GM23248 (cell line): Measurements from ENCODE around the gene HADHB. TPM values are rescaled to one million over a fixed set of nuclear protein-coding genes. Genes with fewer than 3 reads are reported as not detected.

ENCODE experiments used
- DNase-seq: peaks from one replicate; pipeline ENCODE4 v3.0.0-alpha.2; 2015
- H2AFZ ChIP-seq: fragments of 200-600 bp; sonication (generic); 2 replicates; pipeline ENCODE4 v1.6.1; 2016; ENCODE audit warnings: antibody characterized with exemption
- H3F3A ChIP-seq: fragments of 200-600 bp; sonication (generic); 2 replicates; pipeline ENCODE4 v1.6.1; 2016; ENCODE audit warnings: mild to moderate bottlenecking, antibody characterized with exemption, mixed run types; ENCODE audit not compliant: insufficient read depth
- H3K27ac ChIP-seq: fragments of 200-600 bp; sonication (generic); 2 replicates; pipeline ENCODE4 v1.5.1; 2016; ENCODE audit warnings: mild to moderate bottlenecking
- H3K27me3 ChIP-seq: fragments of 200-600 bp; sonication (generic); replicated peaks from 2 replicates; pipeline ENCODE4 v1.6.1; 2016; ENCODE audit warnings: mild to moderate bottlenecking; ENCODE audit not compliant: insufficient read depth
- H3K36me3 ChIP-seq: fragments of 200-600 bp; sonication (generic); 2 replicates; pipeline ENCODE4 v1.6.1; 2016; ENCODE audit warnings: low read depth, mild to moderate bottlenecking
- H3K4me1 ChIP-seq: fragments of 200-600 bp; sonication (generic); 2 replicates; pipeline ENCODE4 v1.6.1; 2016; ENCODE audit warnings: mild to moderate bottlenecking; ENCODE audit not compliant: insufficient read depth
- H3K4me2 ChIP-seq: fragments of 200-600 bp; sonication (generic); one replicate; pipeline ENCODE4 v1.6.1; 2016; ENCODE audit warnings: mild to moderate bottlenecking; ENCODE audit not compliant: unreplicated experiment
- H3K4me3 ChIP-seq: fragments of 200-600 bp; sonication (generic); 2 replicates; pipeline ENCODE4 v1.5.1; 2016; ENCODE audit warnings: mild to moderate bottlenecking
- H3K79me2 ChIP-seq: fragments of 200-600 bp; sonication (generic); 2 replicates; pipeline ENCODE4 v1.6.1; 2016; ENCODE audit warnings: mild to moderate bottlenecking; ENCODE audit not compliant: insufficient read depth
- H3K9ac ChIP-seq: fragments of 200-600 bp; sonication (generic); 2 replicates; pipeline ENCODE4 v1.6.1; 2016; ENCODE audit warnings: mild to moderate bottlenecking
- H3K9me2 ChIP-seq: fragments of 200-600 bp; sonication (generic); 2 replicates; pipeline ENCODE4 v1.6.1; 2016; ENCODE audit warnings: mixed run types, mild to moderate bottlenecking, moderate library complexity; ENCODE audit not compliant: insufficient read depth
- H3K9me3 ChIP-seq: fragments of 200-600 bp; sonication (generic); one replicate; pipeline ENCODE4 v1.6.1; 2017; ENCODE audit warnings: low read depth
- H4K20me1 ChIP-seq: fragments of 200-600 bp; sonication (generic); 2 replicates; pipeline ENCODE4 v1.6.0; 2016; ENCODE audit not compliant: insufficient read depth
- EZH2 ChIP-seq: fragments of 200-600 bp; sonication (generic); IDR thresholded peaks from 2 replicates; pipeline ENCODE4 v1.6.1; 2018; ENCODE audit warnings: antibody characterized with exemption, mild to moderate bottlenecking; ENCODE audit not compliant: insufficient read depth, poor library complexity, severe bottlenecking
- EZH2phosphoT487 ChIP-seq: fragments of 200-600 bp; sonication (generic); IDR thresholded peaks from 2 replicates; pipeline ENCODE4 v1.6.1; 2018; ENCODE audit warnings: antibody characterized with exemption, moderate library complexity, mild to moderate bottlenecking, low read depth; ENCODE audit not compliant: insufficient read depth
- WGBS, 2 experiments: methylation state at CpG; one replicate each; pipeline ENCODE4 v1.1.6; 2015 to 2017; ENCODE audit warnings: low lambda C conversion rate in 2 of 2, low coverage in 1 of 2; ENCODE audit errors: missing lambda C conversion rate in 2 of 2; 5-methylcytosine and 5-hydroxymethylcytosine counted together
- in situ Hi-C: fragments of 300-500 bp; cut with MboI; formaldehyde crosslinking; loops from 2 replicates; pipeline ENCODE4 v1.15.0; 2020
- polyA plus RNA-seq: library from polyadenylated mRNA; unstranded; fragments of >200 nt; fragmentation: Nextera tagmentation; extraction: Ambion mirVana; gene quantifications from 2 replicates; pipeline ENCODE4 v1.2.1, GENCODE V29; 2016
- total RNA-seq: library from RNA; depleted of rRNA; stranded (reverse); fragments of >200 nt; shearing (Covaris generic); gene quantifications from 2 replicates; pipeline ENCODE4 v1.2.3, GENCODE V29; 2014

HADHB gene
- total and polyA plus RNA-seq, 2 experiments from 2014 or later, result 99.2 to 140 TPM

DNA sequence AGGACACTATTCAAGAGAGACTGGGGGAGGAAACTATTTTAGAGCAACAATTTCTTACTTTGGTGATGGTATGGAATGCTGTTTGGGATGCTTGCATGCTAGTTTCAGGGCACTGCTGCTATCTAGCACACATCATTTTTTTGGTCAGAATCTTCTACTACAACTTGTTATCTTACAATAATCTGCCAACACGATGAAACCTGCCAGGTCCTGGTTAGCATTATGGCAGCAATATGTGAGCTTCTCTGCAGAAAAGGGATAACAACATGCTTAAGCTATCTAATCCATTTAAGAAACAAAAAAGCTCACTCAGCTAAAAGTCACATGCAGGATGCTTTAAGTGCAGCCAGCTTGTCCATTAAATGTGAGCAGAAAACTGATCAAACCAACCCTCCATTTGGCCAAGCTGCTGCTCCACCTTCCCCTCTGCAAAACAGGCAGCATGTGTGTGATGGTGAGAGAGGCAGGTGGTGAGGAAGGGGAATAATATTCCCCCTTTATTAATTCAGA, 41.7 kb upstream of the HADHB start:
- H3K9ac ChIP-seq, result no peak overlapping the region
- TF ChIP-seq EZH2, result no peak
- TF ChIP-seq EZH2phosphoT487, result no peak
- no peak overlapping the region for H3K27ac ChIP-seq
- H4K20me1 ChIP-seq, result no peaks in the 10 kb centered on the region
- WGBS, 2 experiments, result 42 to 51% methylated on average over 1 of the region's 1 CpG
- no peaks in the 10 kb centered on the region for H3K27me3 ChIP-seq
- H3K79me2 ChIP-seq, result no peaks in the 10 kb centered on the region
- H3K4me1 ChIP-seq, result no peaks in the 10 kb centered on the region
- H3K9me3 ChIP-seq, result no peaks in the 10 kb centered on the region
- H3K9me2 ChIP-seq, result no peaks in the 10 kb centered on the region
- no peak for DNase-seq
- no peak overlapping the region for H2AFZ ChIP-seq
- in situ Hi-C loops, result no loop called here
- H3F3A ChIP-seq, result no peaks in the 10 kb centered on the region
- peaks cover 44% of the 10 kb centered on the region for H3K36me3 ChIP-seq
- H3K4me2 ChIP-seq, result no peak overlapping the region
- no peak overlapping the region for H3K4me3 ChIP-seq

DNA sequence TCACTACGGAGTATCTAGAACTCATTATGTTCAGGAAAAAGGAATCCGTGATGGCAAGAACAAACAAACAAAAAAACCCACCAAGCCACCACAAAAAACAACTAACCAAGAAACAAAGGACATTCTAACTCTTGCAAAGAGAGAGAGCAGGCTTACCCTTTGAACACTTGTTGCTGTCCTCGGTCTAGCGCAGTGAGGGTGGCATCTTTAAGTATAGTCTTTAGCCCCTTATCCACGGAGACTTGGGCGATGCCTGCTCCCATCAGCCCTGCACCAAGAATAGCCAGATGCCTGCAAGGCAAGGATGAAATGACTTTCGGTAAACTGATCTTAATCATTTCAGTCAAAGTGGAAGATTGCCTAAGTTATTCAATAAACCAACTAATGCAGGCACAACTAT, 40.8 kb upstream of the HADHB start:
- H3K4me3 ChIP-seq, result no peak overlapping the region
- H3K9me3 ChIP-seq, result no peaks in the 10 kb centered on the region
- no peak for DNase-seq
- H3K27ac ChIP-seq, result no peak overlapping the region
- no peak overlapping the region for H3K4me2 ChIP-seq
- H3K27me3 ChIP-seq, result no peaks in the 10 kb centered on the region
- in situ Hi-C loops, result no loop called here
- no peak overlapping the region for H2AFZ ChIP-seq
- no peaks in the 10 kb centered on the region for H4K20me1 ChIP-seq
- no peaks in the 10 kb centered on the region for H3K9me2 ChIP-seq
- no peaks in the 10 kb centered on the region for H3K79me2 ChIP-seq
- WGBS, 2 experiments, result 89 to 90% methylated on average over 7 of the region's 7 CpGs
- H3K36me3 ChIP-seq, result peaks cover 45% of the 10 kb centered on the region
- TF ChIP-seq EZH2 (no peak), EZH2phosphoT487 (no peak)
- H3F3A ChIP-seq, result no peaks in the 10 kb centered on the region
- no peak overlapping the region for H3K9ac ChIP-seq
- H3K4me1 ChIP-seq, result no peaks in the 10 kb centered on the region

DNA sequence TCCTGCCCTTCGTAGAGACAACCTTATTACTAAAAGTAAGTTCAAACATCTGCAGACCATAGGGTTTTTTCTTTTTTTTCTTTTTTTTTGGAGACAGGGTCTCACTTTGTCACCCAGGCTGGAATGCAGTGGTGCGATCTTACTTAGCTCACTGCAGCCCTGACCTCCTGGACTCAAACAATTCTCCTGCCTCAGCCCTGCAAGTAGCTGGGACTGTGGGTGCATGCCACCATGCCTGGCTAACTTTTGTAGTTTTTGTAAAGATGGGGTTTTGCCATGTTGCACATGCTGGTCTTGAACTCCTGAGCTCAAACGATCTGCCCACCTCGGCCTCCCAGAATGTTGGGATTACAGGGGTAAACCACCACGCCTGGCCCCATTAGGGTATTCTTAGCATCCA, 32.7 kb upstream of the HADHB start:
- Histone ChIP-seq H3K4me1 (no peaks in the 10 kb centered on the region), H2AFZ (no peak overlapping the region), H3K4me2 (no peak overlapping the region), H3K36me3 (peaks cover 78% of the 10 kb centered on the region), H3F3A (no peaks in the 10 kb centered on the region), H3K9me2 (no peaks in the 10 kb centered on the region), H3K27ac (no peak overlapping the region), H3K79me2 (no peaks in the 10 kb centered on the region), H3K9me3 (no peaks in the 10 kb centered on the region), H3K9ac (no peak overlapping the region), H3K4me3 (no peak overlapping the region), H3K27me3 (no peaks in the 10 kb centered on the region), H4K20me1 (no peaks in the 10 kb centered on the region)
- 96 to 100% methylated on average over 5 of the region's 5 CpGs for WGBS, 2 experiments
- in situ Hi-C loops, result no loop called here
- no peak for DNase-seq
- no peak for TF ChIP-seq EZH2phosphoT487

DNA sequence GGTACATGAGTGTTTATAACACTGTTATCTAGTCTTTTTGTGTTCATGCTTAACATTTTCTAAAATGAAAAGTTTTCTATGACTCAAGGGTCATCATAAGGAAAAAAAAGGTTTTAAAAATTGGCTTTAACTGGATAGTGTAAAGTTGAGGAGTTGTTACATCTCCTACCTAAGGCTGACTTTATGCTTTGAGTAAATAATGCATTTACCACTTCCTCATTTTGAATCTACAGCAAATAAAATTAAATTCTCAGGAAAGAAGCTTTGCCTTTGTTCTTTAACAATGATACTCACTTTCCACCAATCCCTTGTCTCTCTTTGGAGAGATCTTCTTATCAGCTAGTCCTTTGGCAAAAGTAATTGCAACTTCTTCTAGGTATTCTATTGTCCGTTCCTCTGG, 30.0 kb upstream of the HADHB start:
- WGBS, 2 experiments, result 100% methylated on average over 1 of the region's 1 CpG
- Histone ChIP-seq H2AFZ (no peak overlapping the region), H3K9me3 (no peaks in the 10 kb centered on the region), H3K79me2 (no peaks in the 10 kb centered on the region), H3K27me3 (no peaks in the 10 kb centered on the region), H4K20me1 (no peaks in the 10 kb centered on the region), H3K4me2 (no peak overlapping the region), H3F3A (no peaks in the 10 kb centered on the region), H3K36me3 (peaks cover 70% of the 10 kb centered on the region), H3K4me1 (no peaks in the 10 kb centered on the region), H3K9me2 (no peaks in the 10 kb centered on the region), H3K4me3 (no peak overlapping the region), H3K9ac (no peak overlapping the region), H3K27ac (no peak overlapping the region)
- no peak for DNase-seq
- TF ChIP-seq EZH2phosphoT487 (no peak), EZH2 (no peak)
- in situ Hi-C loops, result no loop called here

- no peak for DNase-seq
- no peaks in the 10 kb centered on the region for H4K20me1 ChIP-seq
- in situ Hi-C loops, result no loop called here
- no peaks in the 10 kb centered on the region for H3K9me3 ChIP-seq
- H3K27me3 ChIP-seq, result no peaks in the 10 kb centered on the region
- H3F3A ChIP-seq, result no peaks in the 10 kb centered on the region
- H3K27ac ChIP-seq, result no peak overlapping the region
- no peaks in the 10 kb centered on the region for H3K79me2 ChIP-seq
- WGBS, 2 experiments, result 98 to 100% methylated on average over 1 of the region's 1 CpG
- no peak overlapping the region for H3K4me3 ChIP-seq
- H3K4me1 ChIP-seq, result no peaks in the 10 kb centered on the region
- no peak overlapping the region for H2AFZ ChIP-seq
- H3K9me2 ChIP-seq, result no peaks in the 10 kb centered on the region
- no peak overlapping the region for H3K9ac ChIP-seq
- peaks cover 66% of the 10 kb centered on the region for H3K36me3 ChIP-seq
- no peak overlapping the region for H3K4me2 ChIP-seq
- TF ChIP-seq EZH2phosphoT487 (no peak), EZH2 (no peak)
Observed at GRCh38 chr2:26215833-26216232, 28.9 kb upstream of the HADHB start.
